CD14-positive monocyte (primary cell): Measurements from ENCODE around the gene MMP24. TPM values are rescaled to one million over a fixed set of nuclear protein-coding genes. Genes with fewer than 3 reads are reported as not detected.

Experiments
- DNase-seq, 3 donors: peaks; one replicate each; pipeline ENCODE4 v3.0.0-alpha.2; 2011 to 2022
- H2AFZ ChIP-seq: 2 replicates; pipeline ENCODE4 v1.6.0; 2012; ENCODE audit warnings: mild to moderate bottlenecking, low read depth, low read length, inconsistent platforms; ENCODE audit not compliant: insufficient read depth, poor library complexity, severe bottlenecking
- H3K27ac ChIP-seq, 2 donors: 1 replicate in 1 of 2; 2 replicates in 1 of 2; pipeline ENCODE4 v1.5.1; 2012 to 2013; ENCODE audit warnings: low read length in 2 of 2, control low read depth in 1 of 2, inconsistent platforms in 1 of 2, low read depth in 1 of 2, mild to moderate bottlenecking in 1 of 2
- H3K27me3 ChIP-seq, 2 donors: one replicate each; pipeline versions ENCODE4 v1.6.0 to v1.6.1; 2011 to 2013; ENCODE audit warnings: low read length in 2 of 2; ENCODE audit not compliant: control insufficient read depth in 2 of 2, insufficient read depth in 2 of 2
- H3K36me3 ChIP-seq, 2 donors: replicated peaks in 1 of 2; 1 replicate in 1 of 2; 2 replicates in 1 of 2; pipeline versions ENCODE4 v1.5.1 to v1.6.1; 2012 to 2013; ENCODE audit warnings: low read length in 2 of 2, control low read depth in 1 of 2, inconsistent platforms in 1 of 2, mild to moderate bottlenecking in 1 of 2; ENCODE audit not compliant: insufficient read depth in 2 of 2, control insufficient read depth in 1 of 2
- H3K4me1 ChIP-seq, 2 donors: 1 replicate in 1 of 2; 2 replicates in 1 of 2; pipeline versions ENCODE4 v1.5.1 to v1.6.1; 2012 to 2013; ENCODE audit warnings: low read length in 2 of 2, control low read depth in 1 of 2, inconsistent platforms in 1 of 2, mild to moderate bottlenecking in 1 of 2, moderate library complexity in 1 of 2; ENCODE audit not compliant: insufficient read depth in 2 of 2, control insufficient read depth in 1 of 2
- H3K4me2 ChIP-seq: replicated peaks from 2 replicates; pipeline ENCODE3; 2012; ENCODE audit warnings: low read length, moderate library complexity, mild to moderate bottlenecking; ENCODE audit not compliant: poor library complexity, severe bottlenecking; ENCODE audit errors: extremely low read depth
- H3K4me3 ChIP-seq, 3 experiments: fragments of 200-600 bp in 1 of 3; sonication (generic) in 1 of 3; replicated peaks in 1 of 3; 1 replicate in 2 of 3; 2 replicates in 1 of 3; pipeline ENCODE4 v1.5.1; 2011 to 2013; ENCODE audit warnings: low read length in 3 of 3, mild to moderate bottlenecking in 3 of 3, control low read depth in 2 of 3, low read depth in 2 of 3, inconsistent platforms in 1 of 3, moderate library complexity in 1 of 3
- H3K79me2 ChIP-seq: 2 replicates; pipeline ENCODE4 v1.6.0; 2012; ENCODE audit warnings: mild to moderate bottlenecking, control low read depth, inconsistent platforms, low read length, moderate library complexity; ENCODE audit not compliant: insufficient read depth
- H3K9ac ChIP-seq: 2 replicates; pipeline ENCODE4 v1.6.0; 2017; ENCODE audit warnings: low read length, mild to moderate bottlenecking; ENCODE audit not compliant: insufficient read depth, poor library complexity, severe bottlenecking
- H3K9me3 ChIP-seq, 2 donors: replicated peaks in 1 of 2; 1 replicate in 1 of 2; 2 replicates in 1 of 2; pipeline versions ENCODE4 v1.5.1 to v1.6.1; 2012 to 2013; ENCODE audit warnings: low read length in 2 of 2, control low read depth in 1 of 2; ENCODE audit not compliant: control insufficient read depth in 1 of 2, insufficient read depth in 1 of 2
- H4K20me1 ChIP-seq: 2 replicates; pipeline ENCODE4 v1.6.0; 2012; ENCODE audit warnings: mild to moderate bottlenecking, low read length, control low read depth, moderate library complexity; ENCODE audit not compliant: insufficient read depth
- H3K27ac Mint-ChIP-seq, 7 donors: one replicate each; pipeline ENCODE4 v1.8.0; 2020; ENCODE audit warnings: mild to moderate bottlenecking in 7 of 7, mixed read lengths in 7 of 7, moderate library complexity in 6 of 7, inconsistent platforms in 2 of 7
- H3K27me3 Mint-ChIP-seq, 3 donors: one replicate each; pipeline ENCODE4 v1.8.0; 2021 to 2022; ENCODE audit warnings: low read depth in 3 of 3, mild to moderate bottlenecking in 3 of 3, mixed read lengths in 3 of 3, moderate library complexity in 3 of 3, inconsistent platforms in 1 of 3
- H3K36me3 Mint-ChIP-seq, 2 donors: one replicate each; pipeline ENCODE4 v1.8.0; 2020; ENCODE audit warnings: mixed read lengths in 2 of 2, inconsistent platforms in 1 of 2, mild to moderate bottlenecking in 1 of 2
- H3K4me1 Mint-ChIP-seq: one replicate; pipeline ENCODE4 v1.8.0; 2020; ENCODE audit warnings: mild to moderate bottlenecking, mixed read lengths
- H3K4me3 Mint-ChIP-seq, 2 donors: one replicate each; pipeline ENCODE4 v1.8.0; 2020; ENCODE audit warnings: mild to moderate bottlenecking in 2 of 2, mixed read lengths in 2 of 2, moderate library complexity in 1 of 2
- H3K9me3 Mint-ChIP-seq, 7 donors: one replicate each; pipeline ENCODE4 v1.8.0; 2020 to 2022; ENCODE audit warnings: mixed read lengths in 7 of 7, mild to moderate bottlenecking in 6 of 7, moderate library complexity in 6 of 7, inconsistent platforms in 2 of 7
- WGBS: methylation state at CpG from one replicate; pipeline ENCODE4 v1.1.5; 2013; ENCODE audit warnings: missing lambda C conversion rate; ENCODE audit not compliant: insufficient coverage; 5-methylcytosine and 5-hydroxymethylcytosine counted together
- intact Hi-C, 2 donors: fragments of 100-400 bp; cut with micrococcal nuclease; formaldehyde crosslinking; loops; one replicate each; pipeline versions ENCODE4 v1.15.0 to v1.15.1; 2023
- polyA plus RNA-seq, 3 donors: library from polyadenylated mRNA; depleted of rRNA in 1 of 3; unstranded in 2 of 3; stranded (reverse) in 1 of 3; fragments of 300-500 nt in 2 of 3; fragments of >200 nt in 1 of 3; fragmentation: Illumina TruSeq in 2 of 3; gene quantifications; 1 replicate in 2 of 3; 2 replicates in 1 of 3; pipeline ENCODE4 v1.2.3, GENCODE V29; 2012 to 2021
- TF ChIP-seq, protein P1 (sequence below): fragments of 200-600 bp; IDR thresholded peaks from one replicate; pipeline ENCODE4 v1.8.0; 2022; ENCODE audit warnings: antibody characterized with exemption, mild to moderate bottlenecking

MMP24 gene
- polyA plus RNA-seq, 3 donors = 0.14 TPM; not detected in 2

DNA sequence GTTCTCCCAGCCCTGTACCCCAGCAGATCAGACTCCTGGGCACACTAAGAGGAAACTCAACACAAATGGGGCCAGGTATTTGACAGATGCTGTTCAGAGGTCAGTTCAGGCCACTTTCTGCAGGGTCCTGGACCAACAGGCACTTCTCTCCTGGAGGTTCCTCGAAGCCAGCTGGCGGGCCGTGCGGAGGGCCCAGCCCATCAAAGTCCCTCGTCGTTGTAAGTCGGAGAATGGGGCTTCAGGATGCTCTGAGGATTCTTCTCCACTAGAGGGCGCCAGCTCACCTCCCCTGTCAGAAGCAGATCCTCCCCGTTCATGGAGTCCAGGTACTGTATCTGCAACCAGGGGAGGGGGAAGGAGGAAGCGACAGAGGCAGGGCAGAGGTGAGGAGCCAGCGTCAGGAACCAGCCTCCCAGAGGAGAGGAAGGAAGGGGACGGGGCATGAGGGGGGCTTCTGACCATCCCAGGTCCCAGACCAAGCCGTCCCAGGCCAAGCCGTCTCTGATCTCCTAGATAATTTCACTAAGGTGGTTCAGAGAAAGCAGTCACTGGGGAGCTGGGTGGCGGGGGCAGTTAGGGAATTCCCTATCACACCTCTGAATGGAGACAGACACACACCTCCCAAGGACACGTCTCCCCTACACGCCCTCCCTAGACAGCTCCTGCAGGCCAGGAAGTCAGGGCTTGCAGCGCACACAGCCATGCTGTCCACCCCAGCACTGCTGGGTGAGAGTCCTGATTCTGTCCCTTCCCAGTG is 77.4 kb downstream of the MMP24 start:
- Mint-ChIP-seq H3K4me3 (no peak overlapping the region), H3K4me1 (peaks cover 13% of the 10 kb centered on the region), H3K27me3 (peaks cover 0 to 2% (median 2%) of the 10 kb centered on the region in 3 donors), H3K36me3 (peaks cover 29 to 34% of the 10 kb centered on the region in 2 donors), H3K27ac (peak overlapping the region in 1 of 7 donors; percentile 14), H3K9me3 (peaks cover 0 to under 1% (median 0%) of the 10 kb centered on the region in 7 donors)
- WGBS = 31% methylated on average over 7 of the region's 18 CpGs
- Histone ChIP-seq H3K36me3 (peaks cover 2 to 45% of the 10 kb centered on the region in 2 donors), H3K27ac (no peak overlapping the region), H2AFZ (no peak overlapping the region), H3K9ac (no peak overlapping the region), H3K79me2 (no peaks in the 10 kb centered on the region), H3K27me3 (no peaks in the 10 kb centered on the region), H3K9me3 (no peaks in the 10 kb centered on the region), H3K4me1 (no peaks in the 10 kb centered on the region), H3K4me3 (no peak overlapping the region), H4K20me1 (no peaks in the 10 kb centered on the region), H3K4me2 (no peak overlapping the region)
- intact Hi-C loops = loop anchor here (5.0 to 10.0 kb wide), 2 partner anchors 141 to 143 kb away; no protein-coding TSS in a partner anchor
- TF ChIP-seq, protein P1, sequence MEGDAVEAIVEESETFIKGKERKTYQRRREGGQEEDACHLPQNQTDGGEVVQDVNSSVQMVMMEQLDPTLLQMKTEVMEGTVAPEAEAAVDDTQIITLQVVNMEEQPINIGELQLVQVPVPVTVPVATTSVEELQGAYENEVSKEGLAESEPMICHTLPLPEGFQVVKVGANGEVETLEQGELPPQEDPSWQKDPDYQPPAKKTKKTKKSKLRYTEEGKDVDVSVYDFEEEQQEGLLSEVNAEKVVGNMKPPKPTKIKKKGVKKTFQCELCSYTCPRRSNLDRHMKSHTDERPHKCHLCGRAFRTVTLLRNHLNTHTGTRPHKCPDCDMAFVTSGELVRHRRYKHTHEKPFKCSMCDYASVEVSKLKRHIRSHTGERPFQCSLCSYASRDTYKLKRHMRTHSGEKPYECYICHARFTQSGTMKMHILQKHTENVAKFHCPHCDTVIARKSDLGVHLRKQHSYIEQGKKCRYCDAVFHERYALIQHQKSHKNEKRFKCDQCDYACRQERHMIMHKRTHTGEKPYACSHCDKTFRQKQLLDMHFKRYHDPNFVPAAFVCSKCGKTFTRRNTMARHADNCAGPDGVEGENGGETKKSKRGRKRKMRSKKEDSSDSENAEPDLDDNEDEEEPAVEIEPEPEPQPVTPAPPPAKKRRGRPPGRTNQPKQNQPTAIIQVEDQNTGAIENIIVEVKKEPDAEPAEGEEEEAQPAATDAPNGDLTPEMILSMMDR = peak; percentile 92
- peak; percentile 66 to 80 (median 73) for DNase-seq

DNA sequence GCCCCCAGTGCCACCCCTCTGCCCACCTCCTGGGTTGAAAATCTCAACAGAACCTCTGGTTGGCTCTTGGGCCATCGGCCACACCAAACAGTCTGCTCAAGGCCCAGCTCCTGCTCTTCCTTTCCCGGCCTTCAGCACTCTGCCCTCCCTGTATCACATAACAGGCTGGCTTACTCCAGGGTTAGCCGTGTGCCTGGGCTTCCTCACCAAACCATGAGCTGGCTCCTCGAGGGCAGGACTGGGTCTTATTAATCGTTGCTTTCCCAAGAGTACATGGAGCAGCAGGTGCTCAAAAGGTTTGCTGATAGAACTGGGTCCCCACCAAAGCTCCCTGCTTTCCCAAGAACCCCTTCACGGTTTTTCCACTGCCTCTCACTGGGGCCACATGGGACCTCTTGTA is 78.5 kb downstream of the MMP24 start:
- H3K4me3 ChIP-seq = no peak overlapping the region
- Mint-ChIP-seq H3K4me1 (peaks cover 8% of the 10 kb centered on the region), H3K36me3 (peaks cover 31 to 40% of the 10 kb centered on the region in 2 donors), H3K4me3 (no peak overlapping the region), H3K27me3 (peaks cover 0 to 2% (median 2%) of the 10 kb centered on the region in 3 donors), H3K9me3 (no peaks in the 10 kb centered on the region), H3K27ac (peak overlapping the region in 3 of 7 donors; percentile 22 to 46 (median 32))
- H2AFZ ChIP-seq = no peak overlapping the region
- no peaks in the 10 kb centered on the region for H3K9me3 ChIP-seq
- H3K9ac ChIP-seq = no peak overlapping the region
- no peaks in the 10 kb centered on the region for H3K79me2 ChIP-seq
- no peak overlapping the region for H3K4me2 ChIP-seq
- TF ChIP-seq, protein P1 = no peak
- H3K36me3 ChIP-seq = peaks cover 2 to 45% of the 10 kb centered on the region in 2 donors
- no peaks in the 10 kb centered on the region for H3K4me1 ChIP-seq
- no peaks in the 10 kb centered on the region for H3K27me3 ChIP-seq
- intact Hi-C loops = loop anchor here (5.0 to 10.0 kb wide), 2 partner anchors 140 to 142 kb away; no protein-coding TSS in a partner anchor
- DNase-seq = no peak
- H4K20me1 ChIP-seq = no peaks in the 10 kb centered on the region
- WGBS = over 99% methylated on average over 6 of the region's 6 CpGs
- no peak overlapping the region for H3K27ac ChIP-seq
